Stimulated activated effector memory CD8-positive, alpha-beta T cell treated with anti-CD3 and anti-CD28 coated beads, Interleukin-12 subunit alpha, Interleukin-12 subunit beta, amount 100 ng/mL, for 72 hours (primary cell): ENCODE measurements around the gene ANK2.

Experiments used
- ATAC-seq: fragments of 150-1000 bp; cut with Tn5 transposase; 2 replicates; pipeline ENCODE4 v1.10.0; 2021
- DNase-seq, 2 donors: peaks; one replicate each; pipeline ENCODE4 v3.0.0; 2021 to 2022; ENCODE audit warnings: low spot score in 2 of 2
- H3K27ac Mint-ChIP-seq: one replicate; pipeline ENCODE4 v1.8.0; 2022; ENCODE audit warnings: mild to moderate bottlenecking, mixed read lengths
- H3K36me3 Mint-ChIP-seq: one replicate; pipeline ENCODE4 v1.8.0; 2022; ENCODE audit warnings: mild to moderate bottlenecking, mixed read lengths
- H3K4me1 Mint-ChIP-seq: one replicate; pipeline ENCODE4 v1.8.0; 2022; ENCODE audit warnings: mixed read lengths
- H3K4me3 Mint-ChIP-seq: one replicate; pipeline ENCODE4 v1.8.0; 2022; ENCODE audit warnings: mild to moderate bottlenecking, mixed read lengths
- H3K9me3 Mint-ChIP-seq: one replicate; pipeline ENCODE4 v1.8.0; 2022; ENCODE audit warnings: mixed read lengths

Gene ANK2

GRCh38 chr4:113398441-113399143 is 349.1 kb downstream of the ANK2 start:
- ATAC-seq (no peak), DNase-seq (no peak)
- Mint-ChIP-seq H3K9me3 (no peaks in the 10 kb centered on the region), H3K4me3 (no peak overlapping the region), H3K36me3 (no peaks in the 10 kb centered on the region), H3K4me1 (no peaks in the 10 kb centered on the region), H3K27ac (no peak overlapping the region)

GRCh38 chr4:113404167-113404571 is 354.7 kb downstream of the ANK2 start:
- no peaks in the 10 kb centered on the region for H3K4me1 Mint-ChIP-seq
- no peak for DNase-seq
- no peaks in the 10 kb centered on the region for H3K36me3 Mint-ChIP-seq
- no peak overlapping the region for H3K4me3 Mint-ChIP-seq
- no peak for ATAC-seq
- no peak overlapping the region for H3K27ac Mint-ChIP-seq
- H3K9me3 Mint-ChIP-seq, result no peaks in the 10 kb centered on the region

GRCh38 chr4:113404841-113405240 is 355.4 kb downstream of the ANK2 start:
- H3K9me3 Mint-ChIP-seq, result no peaks in the 10 kb centered on the region
- no peak overlapping the region for H3K4me3 Mint-ChIP-seq
- no peak overlapping the region for H3K27ac Mint-ChIP-seq
- ATAC-seq (no peak), DNase-seq (no peak)
- H3K4me1 Mint-ChIP-seq, result no peaks in the 10 kb centered on the region
- H3K36me3 Mint-ChIP-seq, result no peaks in the 10 kb centered on the region

GRCh38 chr4:113405874-113406722 is 356.6 kb downstream of the ANK2 start:
- Mint-ChIP-seq H3K36me3 (no peaks in the 10 kb centered on the region), H3K4me1 (no peaks in the 10 kb centered on the region), H3K27ac (no peak overlapping the region), H3K9me3 (no peaks in the 10 kb centered on the region), H3K4me3 (no peak overlapping the region)
- ATAC-seq, result no peak
- no peak for DNase-seq

GRCh38 chr4:113406723-113407016 is 357.2 kb downstream of the ANK2 start:
- H3K4me3 Mint-ChIP-seq, result no peak overlapping the region
- H3K27ac Mint-ChIP-seq, result no peak overlapping the region
- no peaks in the 10 kb centered on the region for H3K9me3 Mint-ChIP-seq
- H3K36me3 Mint-ChIP-seq, result no peaks in the 10 kb centered on the region
- no peaks in the 10 kb centered on the region for H3K4me1 Mint-ChIP-seq
- DNase-seq (no peak), ATAC-seq (no peak)

GRCh38 chr4:113407409-113407808 is 358.0 kb downstream of the ANK2 start:
- H3K4me1 Mint-ChIP-seq, result no peaks in the 10 kb centered on the region

GRCh38 chr4:113409181-113409580 is 359.7 kb downstream of the ANK2 start:
- no peak overlapping the region for H3K27ac Mint-ChIP-seq
- no peak for ATAC-seq
- DNase-seq, result no peak
- no peaks in the 10 kb centered on the region for H3K36me3 Mint-ChIP-seq
- no peak overlapping the region for H3K4me3 Mint-ChIP-seq
- H3K4me1 Mint-ChIP-seq, result no peaks in the 10 kb centered on the region
- H3K9me3 Mint-ChIP-seq, result no peaks in the 10 kb centered on the region

More at GRCh38 chr4:113407409-113407808, 358.0 kb downstream of the ANK2 start:
- Mint-ChIP-seq H3K27ac (no peak overlapping the region), H3K36me3 (no peaks in the 10 kb centered on the region), H3K9me3 (no peaks in the 10 kb centered on the region), H3K4me3 (no peak overlapping the region)
- DNase-seq (no peak), ATAC-seq (no peak)

GRCh38 chr4:113410686-113411085 is 361.2 kb downstream of the ANK2 start:
- no peak for DNase-seq
- Mint-ChIP-seq H3K9me3 (no peaks in the 10 kb centered on the region), H3K27ac (no peak overlapping the region), H3K4me3 (no peak overlapping the region), H3K36me3 (no peaks in the 10 kb centered on the region), H3K4me1 (no peaks in the 10 kb centered on the region)
- no peak for ATAC-seq

- DNase-seq (no peak), ATAC-seq (no peak)
- Mint-ChIP-seq H3K27ac (no peak overlapping the region), H3K4me3 (no peak overlapping the region), H3K4me1 (no peaks in the 10 kb centered on the region), H3K36me3 (no peaks in the 10 kb centered on the region), H3K9me3 (no peaks in the 10 kb centered on the region)
Observed at GRCh38 chr4:113411496-113411938, 362.1 kb downstream of the ANK2 start.

- Mint-ChIP-seq H3K9me3 (peaks cover 21% of the 10 kb centered on the region), H3K4me3 (no peak overlapping the region), H3K4me1 (no peaks in the 10 kb centered on the region), H3K27ac (no peak overlapping the region), H3K36me3 (no peaks in the 10 kb centered on the region)
- ATAC-seq (no peak), DNase-seq (no peak)
Observed at GRCh38 chr4:113419631-113420030, 370.2 kb downstream of the ANK2 start.

- Mint-ChIP-seq H3K27ac (no peak overlapping the region), H3K4me1 (no peaks in the 10 kb centered on the region)
- ATAC-seq, result no peak
Observed at GRCh38 chr4:113420938-113421337, 371.5 kb downstream of the ANK2 start.

GRCh38 chr4:113423631-113424030 is 374.2 kb downstream of the ANK2 start:
- no peak overlapping the region for H3K4me3 Mint-ChIP-seq
- peaks cover 18% of the 10 kb centered on the region for H3K9me3 Mint-ChIP-seq
- no peaks in the 10 kb centered on the region for H3K36me3 Mint-ChIP-seq
- no peaks in the 10 kb centered on the region for H3K4me1 Mint-ChIP-seq
- no peak overlapping the region for H3K27ac Mint-ChIP-seq
- ATAC-seq (no peak), DNase-seq (no peak)

More at GRCh38 chr4:113420938-113421337, 371.5 kb downstream of the ANK2 start:
- no peaks in the 10 kb centered on the region for H3K36me3 Mint-ChIP-seq
- no peak for DNase-seq
- H3K9me3 Mint-ChIP-seq, result peaks cover 21% of the 10 kb centered on the region
- no peak overlapping the region for H3K4me3 Mint-ChIP-seq

GRCh38 chr4:113433116-113433515 is 383.7 kb downstream of the ANK2 start:
- no peak for DNase-seq
- ATAC-seq, result no peak
- Mint-ChIP-seq H3K27ac (no peak overlapping the region), H3K9me3 (no peaks in the 10 kb centered on the region), H3K4me1 (peaks cover 12% of the 10 kb centered on the region), H3K36me3 (no peaks in the 10 kb centered on the region), H3K4me3 (no peak overlapping the region)
